Suprapubic skin (tissue), 3 donors: ENCODE measurements around the gene LCE2A.

Source experiments
- POLR2AphosphoS5 ChIP-seq, 3 donors: sonication (generic); formaldehyde crosslinking; IDR thresholded peaks; one replicate each; pipeline ENCODE4 v1.6.1; 2017; ENCODE audit warnings: antibody characterized with exemption in 3 of 3
- TF ChIP-seq, protein P1 (sequence below), 2 donors: fragments of 200-600 bp in 1 of 2; fragments of 450-650 bp in 1 of 2; sonication (generic) in 1 of 2; IDR thresholded peaks; one replicate each; pipeline ENCODE4 v1.5.1; 2016 to 2019; ENCODE audit warnings: antibody characterized with exemption in 2 of 2, mild to moderate bottlenecking in 1 of 2, moderate library complexity in 1 of 2

- TF ChIP-seq, protein P1, sequence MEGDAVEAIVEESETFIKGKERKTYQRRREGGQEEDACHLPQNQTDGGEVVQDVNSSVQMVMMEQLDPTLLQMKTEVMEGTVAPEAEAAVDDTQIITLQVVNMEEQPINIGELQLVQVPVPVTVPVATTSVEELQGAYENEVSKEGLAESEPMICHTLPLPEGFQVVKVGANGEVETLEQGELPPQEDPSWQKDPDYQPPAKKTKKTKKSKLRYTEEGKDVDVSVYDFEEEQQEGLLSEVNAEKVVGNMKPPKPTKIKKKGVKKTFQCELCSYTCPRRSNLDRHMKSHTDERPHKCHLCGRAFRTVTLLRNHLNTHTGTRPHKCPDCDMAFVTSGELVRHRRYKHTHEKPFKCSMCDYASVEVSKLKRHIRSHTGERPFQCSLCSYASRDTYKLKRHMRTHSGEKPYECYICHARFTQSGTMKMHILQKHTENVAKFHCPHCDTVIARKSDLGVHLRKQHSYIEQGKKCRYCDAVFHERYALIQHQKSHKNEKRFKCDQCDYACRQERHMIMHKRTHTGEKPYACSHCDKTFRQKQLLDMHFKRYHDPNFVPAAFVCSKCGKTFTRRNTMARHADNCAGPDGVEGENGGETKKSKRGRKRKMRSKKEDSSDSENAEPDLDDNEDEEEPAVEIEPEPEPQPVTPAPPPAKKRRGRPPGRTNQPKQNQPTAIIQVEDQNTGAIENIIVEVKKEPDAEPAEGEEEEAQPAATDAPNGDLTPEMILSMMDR (IDR thresholded peaks at IDR 0.05), result no peak
- TF ChIP-seq POLR2AphosphoS5 (IDR thresholded peaks at IDR 0.05), result no peak
These were observed 1.6 kb downstream of the LCE2A start for GRCh38 chr1:152699746-152700145.
